T-helper 1 cell treated with Interleukin-12 subunit alpha and Interleukin-12 subunit beta and Interleukin-4 antibody, amounts not matched to agents 30 μg/mL and 1 μg/mL, for 36 hours (primary cell): Measurements from ENCODE around the gene LRRC43.

Source experiments
- H3K27ac Mint-ChIP-seq: one replicate; pipeline ENCODE4 v1.8.0; 2021; ENCODE audit warnings: mild to moderate bottlenecking, mixed read lengths
- H3K27me3 Mint-ChIP-seq: one replicate; pipeline ENCODE4 v1.8.0; 2021; ENCODE audit warnings: low read depth, mixed read lengths
- H3K36me3 Mint-ChIP-seq: one replicate; pipeline ENCODE4 v1.8.0; 2021; ENCODE audit warnings: low read depth, mixed read lengths
- H3K4me1 Mint-ChIP-seq: one replicate; pipeline ENCODE4 v1.8.0; 2021; ENCODE audit warnings: low read depth, mixed read lengths
- H3K4me3 Mint-ChIP-seq: one replicate; pipeline ENCODE4 v1.8.0; 2021; ENCODE audit warnings: mild to moderate bottlenecking, moderate library complexity, mixed read lengths
- H3K9me3 Mint-ChIP-seq: one replicate; pipeline ENCODE4 v1.8.0; 2021; ENCODE audit warnings: mixed read lengths

Gene LRRC43

DNA sequence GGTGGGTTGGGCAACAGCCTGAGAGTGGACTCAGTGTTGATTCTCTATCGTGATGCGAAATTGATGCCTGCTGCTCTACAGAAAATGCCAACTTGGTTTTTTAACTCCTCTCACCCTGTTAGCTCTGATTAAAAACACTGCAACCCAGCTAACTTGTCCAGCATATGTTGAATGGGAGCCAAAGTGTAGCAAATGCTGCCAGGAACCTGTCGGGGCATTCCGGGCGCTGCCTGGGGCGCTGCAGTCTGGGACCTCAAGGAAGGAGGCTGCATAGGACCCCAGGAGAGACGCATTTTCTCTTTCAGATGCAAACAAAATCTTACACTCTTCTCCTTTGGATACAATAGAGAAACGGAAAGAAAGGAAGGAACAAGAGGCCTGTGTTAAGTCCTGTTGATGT, 24.5 kb downstream of the LRRC43 start:
- peaks cover 24% of the 10 kb centered on the region for H3K27me3 Mint-ChIP-seq
- H3K27ac Mint-ChIP-seq, result no peak overlapping the region
- no peaks in the 10 kb centered on the region for H3K9me3 Mint-ChIP-seq
- H3K4me1 Mint-ChIP-seq, result peaks cover 10% of the 10 kb centered on the region
- H3K36me3 Mint-ChIP-seq, result peaks cover 38% of the 10 kb centered on the region
- no peak overlapping the region for H3K4me3 Mint-ChIP-seq

DNA sequence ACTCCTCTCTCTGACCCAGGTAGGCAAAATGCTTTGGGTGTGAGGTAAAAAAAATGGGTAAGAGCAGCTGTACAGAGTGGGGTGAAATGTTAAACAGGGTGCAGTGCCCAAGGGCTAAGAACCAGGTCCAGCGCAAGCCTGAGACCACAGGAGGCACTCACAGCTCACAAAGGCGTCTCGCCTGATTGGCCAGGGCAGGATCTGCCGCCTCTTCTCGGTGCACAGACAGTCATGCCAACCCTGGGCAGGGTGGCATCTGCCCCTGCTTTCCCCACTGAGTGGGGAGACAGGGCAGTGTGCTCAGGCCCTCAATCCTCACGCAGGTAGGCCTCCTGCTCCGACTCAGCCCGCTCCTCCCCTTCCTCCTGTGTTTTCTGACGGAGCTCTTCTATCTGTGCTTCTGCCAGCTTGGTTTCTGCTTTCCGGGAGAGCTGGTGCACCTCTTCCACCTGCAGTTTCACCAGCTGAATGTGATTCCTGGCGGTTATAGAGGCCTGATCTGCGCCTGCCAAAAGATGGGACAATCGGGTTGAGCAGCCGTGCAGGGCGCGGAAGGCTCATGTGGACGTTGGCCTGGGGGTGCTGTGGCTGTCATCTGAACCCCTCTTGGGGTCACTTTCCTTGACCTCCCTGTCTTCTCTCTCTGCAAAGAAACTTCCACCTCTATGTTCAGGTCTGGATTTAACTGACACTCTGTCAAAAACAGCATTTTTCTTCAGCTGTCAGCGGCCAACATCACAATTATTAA, 25.3 kb downstream of the LRRC43 start:
- Mint-ChIP-seq H3K4me1 (peaks cover 8% of the 10 kb centered on the region), H3K9me3 (no peaks in the 10 kb centered on the region), H3K27ac (no peak overlapping the region), H3K36me3 (peaks cover 40% of the 10 kb centered on the region), H3K27me3 (peaks cover 16% of the 10 kb centered on the region), H3K4me3 (no peak overlapping the region)

DNA sequence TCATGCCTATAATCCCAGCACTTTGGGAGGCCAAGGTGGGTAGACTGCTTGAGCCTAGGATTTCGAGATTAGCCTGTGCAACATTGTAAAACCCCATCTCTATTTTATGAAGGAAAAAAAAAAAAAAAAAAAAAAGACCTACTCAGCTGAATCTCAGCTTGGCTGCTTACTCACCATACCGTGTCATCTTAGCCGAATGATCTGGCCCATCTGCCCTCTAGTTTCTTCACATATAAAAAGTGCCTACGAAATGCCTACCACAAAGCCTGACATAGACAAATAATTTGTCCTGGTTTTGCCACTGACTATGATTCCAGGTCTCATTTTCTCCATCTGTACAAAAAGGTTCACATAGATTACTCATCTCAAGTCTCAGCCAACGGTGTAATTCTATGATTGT, 32.8 kb downstream of the LRRC43 start:
- Mint-ChIP-seq H3K9me3 (no peaks in the 10 kb centered on the region), H3K36me3 (peaks cover 32% of the 10 kb centered on the region)

DNA sequence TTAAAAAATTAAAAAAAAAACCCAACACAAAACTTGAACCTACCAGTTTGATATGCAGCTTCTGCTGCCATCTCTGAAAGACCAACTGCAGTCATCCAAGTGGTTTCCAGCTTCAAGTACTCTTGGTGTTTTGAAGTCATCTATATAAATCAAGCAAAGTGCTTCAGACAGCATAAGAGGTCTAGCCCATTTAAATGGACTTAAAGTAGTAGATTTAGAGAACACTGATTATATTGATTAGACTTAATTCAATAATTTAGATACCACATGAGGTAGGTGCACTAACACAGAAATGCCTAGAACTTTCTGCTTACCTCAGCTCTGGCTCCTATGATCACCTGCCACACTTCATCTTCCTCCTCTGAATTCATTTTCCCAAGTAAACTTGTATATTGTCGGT, 33.5 kb downstream of the LRRC43 start:
- no peaks in the 10 kb centered on the region for H3K9me3 Mint-ChIP-seq
- H3K27ac Mint-ChIP-seq, result no peak overlapping the region
- peaks cover 32% of the 10 kb centered on the region for H3K36me3 Mint-ChIP-seq
- no peak overlapping the region for H3K4me3 Mint-ChIP-seq
- no peaks in the 10 kb centered on the region for H3K4me1 Mint-ChIP-seq
- H3K27me3 Mint-ChIP-seq, result no peaks in the 10 kb centered on the region

More for the DNA sequence above, 32.8 kb downstream of the LRRC43 start:
- Mint-ChIP-seq H3K4me1 (no peaks in the 10 kb centered on the region), H3K27me3 (no peaks in the 10 kb centered on the region), H3K27ac (no peak overlapping the region), H3K4me3 (no peak overlapping the region)

DNA sequence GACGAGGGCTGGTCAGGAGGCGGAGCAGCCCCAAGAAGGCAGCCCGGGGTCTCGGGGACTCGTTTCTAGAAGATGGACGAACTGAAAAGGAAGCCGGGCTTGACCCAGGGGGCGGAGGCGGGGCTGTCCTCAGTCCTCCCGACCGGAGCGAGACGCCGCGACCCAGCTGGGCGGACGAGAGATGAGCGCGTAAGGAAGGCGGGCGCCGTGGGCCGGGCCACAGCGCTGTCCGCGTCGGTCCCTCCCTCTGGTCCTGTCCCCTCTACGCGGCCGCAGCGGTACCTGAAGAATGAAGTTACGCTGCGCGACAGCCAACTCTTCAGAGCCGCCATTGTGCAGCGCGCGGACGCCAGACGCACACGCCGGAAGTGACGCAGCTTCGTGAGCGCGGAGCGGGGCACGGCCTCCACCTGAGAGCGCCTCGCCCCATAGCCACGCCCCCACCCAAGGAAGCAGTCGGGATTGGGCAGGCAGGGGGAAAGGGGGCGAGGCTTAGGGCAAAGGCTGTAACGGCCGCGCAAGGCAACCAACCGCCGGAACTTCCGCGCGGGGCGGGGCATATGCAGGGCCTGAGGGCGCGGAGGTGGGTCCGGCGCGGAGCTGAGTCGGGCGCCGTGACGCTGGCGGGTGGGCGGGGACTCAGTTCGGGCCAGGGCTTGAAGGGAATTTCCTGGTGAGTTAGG, 42.9 kb downstream of the LRRC43 start, which contains the start of gene DIABLO:
DIABLO (minus strand) TSS at position 370 of the 683 bp plus-strand sequence; CDS start at position 332, 38 bp downstream.
- Mint-ChIP-seq H3K36me3 (peaks cover 17% of the 10 kb centered on the region), H3K27ac (peak within 1 kb of the TSS; percentile 91), H3K27me3 (no peaks in the 10 kb centered on the region), H3K4me3 (peak within 1 kb of the TSS; percentile 91), H3K4me1 (peaks cover 25% of the 10 kb centered on the region), H3K9me3 (no peaks in the 10 kb centered on the region)

DNA sequence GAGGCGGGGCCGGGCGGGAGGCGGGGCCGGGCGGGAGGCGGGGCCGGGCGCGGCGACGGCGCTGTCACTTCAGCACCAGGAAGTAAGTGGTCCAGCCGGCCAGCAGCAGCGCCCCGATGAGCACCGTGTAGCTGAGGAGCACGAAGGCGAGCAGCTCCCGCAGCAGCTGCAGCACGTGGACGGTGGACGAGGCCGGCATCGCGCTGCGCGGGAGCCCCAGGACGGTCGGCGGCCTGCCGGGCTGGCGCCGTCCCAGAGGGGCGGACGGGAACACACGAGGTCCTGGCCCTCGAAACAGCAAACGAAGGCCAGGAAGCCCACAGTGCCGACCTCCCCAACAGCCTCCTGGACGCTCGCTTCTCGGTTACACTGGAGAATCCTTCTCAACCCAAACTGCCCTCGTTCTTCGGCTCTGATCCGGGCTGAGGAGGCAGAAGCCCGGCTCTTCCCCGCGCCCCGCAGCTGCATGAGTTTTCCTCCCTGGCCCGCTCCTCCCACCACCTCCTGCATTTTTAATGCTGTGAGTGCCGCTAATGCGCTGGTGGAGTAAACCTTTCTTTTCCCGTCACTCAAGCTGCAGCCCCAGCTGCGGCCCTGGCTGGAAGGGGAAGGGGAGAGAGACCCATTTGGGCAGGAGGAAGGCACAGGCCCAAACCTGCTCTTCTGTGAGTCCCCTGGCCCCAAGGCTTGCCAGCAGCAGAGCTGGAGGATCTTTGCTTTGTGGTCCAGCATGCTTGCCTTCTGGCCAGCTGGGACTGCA, 43.6 kb downstream of the LRRC43 start:
- peak overlapping the region; percentile 62 for H3K27ac Mint-ChIP-seq
- H3K4me3 Mint-ChIP-seq, result peak overlapping the region; percentile 75
- no peaks in the 10 kb centered on the region for H3K9me3 Mint-ChIP-seq
- peaks cover 25% of the 10 kb centered on the region for H3K4me1 Mint-ChIP-seq
- H3K36me3 Mint-ChIP-seq, result peaks cover 21% of the 10 kb centered on the region
- no peaks in the 10 kb centered on the region for H3K27me3 Mint-ChIP-seq

DNA sequence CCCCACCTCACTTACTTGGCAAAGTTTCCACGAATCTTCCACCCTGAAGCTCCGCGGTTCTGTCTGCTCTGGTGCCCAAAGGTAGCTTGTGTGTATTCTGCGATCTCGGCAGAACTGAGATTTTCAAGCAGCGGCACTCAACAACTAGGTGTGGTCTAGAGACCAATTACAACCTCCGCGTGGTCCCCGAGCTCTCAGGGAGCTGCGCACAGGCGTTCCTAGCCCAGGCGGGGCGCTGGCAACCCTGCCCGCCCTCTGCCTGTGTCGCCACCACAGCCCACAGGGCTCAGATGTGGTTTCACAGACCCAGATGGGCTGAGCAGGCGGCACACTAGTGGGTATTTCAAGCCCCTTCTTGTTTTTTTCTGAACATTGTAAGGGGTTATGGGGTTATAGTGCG, 44.4 kb downstream of the LRRC43 start:
- Mint-ChIP-seq H3K27me3 (no peaks in the 10 kb centered on the region), H3K4me1 (peaks cover 25% of the 10 kb centered on the region), H3K27ac (peak overlapping the region; percentile 63), H3K36me3 (peaks cover 23% of the 10 kb centered on the region), H3K9me3 (no peaks in the 10 kb centered on the region), H3K4me3 (peak overlapping the region; percentile 75)

DNA sequence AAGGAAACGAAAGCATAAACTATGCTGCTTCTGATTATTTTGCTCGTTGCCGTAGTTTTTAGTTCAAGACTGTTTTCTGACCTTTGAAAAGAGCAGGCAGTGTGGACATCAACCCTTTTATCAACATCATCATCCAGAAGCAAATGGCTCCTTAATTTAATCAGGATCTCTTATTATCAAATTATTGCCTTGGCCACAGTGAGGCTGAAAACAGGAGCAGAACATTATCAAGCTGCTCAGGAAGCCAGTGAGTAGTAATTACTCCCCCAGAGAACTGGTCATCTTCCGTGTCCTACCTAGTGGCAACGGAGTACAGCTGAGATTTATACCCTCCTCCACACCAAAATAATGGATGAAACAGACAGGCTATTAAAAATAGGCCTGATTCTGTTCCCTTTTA, 45.2 kb downstream of the LRRC43 start:
- H3K4me3 Mint-ChIP-seq, result peak overlapping the region; percentile 1
- peaks cover 23% of the 10 kb centered on the region for H3K4me1 Mint-ChIP-seq
- no peak overlapping the region for H3K27ac Mint-ChIP-seq
- H3K36me3 Mint-ChIP-seq, result peaks cover 21% of the 10 kb centered on the region
- no peaks in the 10 kb centered on the region for H3K9me3 Mint-ChIP-seq
- H3K27me3 Mint-ChIP-seq, result no peaks in the 10 kb centered on the region

DNA sequence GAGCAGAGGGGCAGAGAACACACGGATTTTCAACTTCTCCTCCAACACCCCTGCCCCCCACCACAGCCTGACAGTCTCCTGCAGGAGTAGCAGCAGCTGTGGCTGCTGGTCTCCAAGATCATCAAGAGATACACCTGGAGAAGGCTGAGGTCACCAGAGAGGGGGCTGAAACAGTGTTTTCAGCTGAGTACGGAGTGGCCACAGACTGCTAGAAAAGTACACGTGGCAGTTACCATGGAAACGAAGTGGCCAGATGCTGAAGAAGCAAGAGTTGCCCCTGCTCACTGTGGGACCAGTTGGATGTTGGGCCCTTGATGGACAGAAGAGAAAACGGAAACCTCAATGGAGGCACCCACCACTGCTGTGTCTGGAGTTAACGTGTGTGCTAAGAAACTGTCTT, 47.9 kb downstream of the LRRC43 start:
- H3K9me3 Mint-ChIP-seq, result no peaks in the 10 kb centered on the region
- no peak overlapping the region for H3K4me3 Mint-ChIP-seq
- H3K4me1 Mint-ChIP-seq, result peaks cover 8% of the 10 kb centered on the region
- no peak overlapping the region for H3K27ac Mint-ChIP-seq
- peaks cover 16% of the 10 kb centered on the region for H3K36me3 Mint-ChIP-seq
- H3K27me3 Mint-ChIP-seq, result no peaks in the 10 kb centered on the region

DNA sequence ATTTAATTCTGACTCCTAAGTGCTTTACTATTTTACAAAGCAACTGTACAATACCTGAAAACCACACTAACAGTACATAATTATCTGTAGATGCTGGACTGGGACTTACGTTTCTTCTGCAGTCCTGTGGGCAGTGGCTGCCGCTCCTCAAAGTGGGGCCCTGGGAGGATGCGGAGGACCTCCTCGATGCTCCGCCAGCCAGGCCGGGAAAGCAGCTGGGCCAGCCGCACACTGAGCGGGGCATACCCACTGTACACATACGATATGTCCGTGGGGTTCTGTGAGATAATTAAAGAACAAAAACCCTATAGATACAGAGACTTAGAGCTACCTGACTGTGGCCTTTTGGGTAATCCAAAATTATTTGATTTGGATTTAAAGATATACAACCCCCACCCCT, 49.8 kb downstream of the LRRC43 start:
- no peaks in the 10 kb centered on the region for H3K9me3 Mint-ChIP-seq
- peaks cover 2% of the 10 kb centered on the region for H3K4me1 Mint-ChIP-seq
- no peak overlapping the region for H3K27ac Mint-ChIP-seq
- H3K4me3 Mint-ChIP-seq, result no peak overlapping the region
- no peaks in the 10 kb centered on the region for H3K27me3 Mint-ChIP-seq
- peaks cover 21% of the 10 kb centered on the region for H3K36me3 Mint-ChIP-seq

DNA sequence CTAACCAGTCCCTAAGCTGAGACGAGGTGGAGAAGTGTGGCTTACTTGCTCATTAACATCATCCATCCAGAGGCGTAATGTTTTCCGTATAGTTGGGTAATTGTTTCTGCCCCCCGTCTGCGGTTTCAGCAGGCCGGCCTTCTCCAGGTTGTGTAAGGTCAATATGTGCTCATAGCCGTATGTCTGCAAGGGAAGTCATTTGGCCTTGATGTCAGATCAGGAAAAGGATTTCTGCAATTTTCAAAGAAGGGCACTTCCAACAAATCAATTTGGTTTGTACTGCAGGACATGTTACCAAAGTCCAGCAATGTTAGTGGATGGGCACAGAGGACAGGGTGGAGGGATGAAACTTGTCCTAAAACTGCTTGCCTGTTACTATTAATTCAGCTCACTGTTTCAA, 52.8 kb downstream of the LRRC43 start:
- Mint-ChIP-seq H3K9me3 (no peaks in the 10 kb centered on the region), H3K4me1 (no peaks in the 10 kb centered on the region), H3K36me3 (peaks cover 33% of the 10 kb centered on the region), H3K27ac (no peak overlapping the region), H3K4me3 (no peak overlapping the region), H3K27me3 (no peaks in the 10 kb centered on the region)

DNA sequence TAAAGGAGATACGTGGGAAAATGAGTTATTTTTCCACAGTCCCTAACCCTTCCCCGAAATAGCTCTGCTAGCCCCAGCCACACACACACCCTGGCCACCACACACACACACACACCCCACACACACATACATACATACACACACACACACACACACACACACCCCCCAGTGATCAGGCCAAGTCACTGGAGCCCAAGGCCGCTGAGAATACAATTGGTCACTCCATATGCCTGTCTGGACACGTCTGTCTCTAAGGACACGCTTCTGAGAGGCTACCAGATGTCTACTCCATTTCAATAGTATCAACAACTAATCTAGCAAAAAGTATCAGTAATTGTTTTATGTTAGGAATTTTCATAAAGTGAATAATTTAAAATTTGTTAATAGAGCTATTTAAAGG, 55.9 kb downstream of the LRRC43 start:
- H3K36me3 Mint-ChIP-seq, result peaks cover 26% of the 10 kb centered on the region
- peaks cover 3% of the 10 kb centered on the region for H3K4me1 Mint-ChIP-seq
- no peak overlapping the region for H3K4me3 Mint-ChIP-seq
- H3K9me3 Mint-ChIP-seq, result no peaks in the 10 kb centered on the region
- H3K27ac Mint-ChIP-seq, result no peak overlapping the region
- H3K27me3 Mint-ChIP-seq, result no peaks in the 10 kb centered on the region

DNA sequence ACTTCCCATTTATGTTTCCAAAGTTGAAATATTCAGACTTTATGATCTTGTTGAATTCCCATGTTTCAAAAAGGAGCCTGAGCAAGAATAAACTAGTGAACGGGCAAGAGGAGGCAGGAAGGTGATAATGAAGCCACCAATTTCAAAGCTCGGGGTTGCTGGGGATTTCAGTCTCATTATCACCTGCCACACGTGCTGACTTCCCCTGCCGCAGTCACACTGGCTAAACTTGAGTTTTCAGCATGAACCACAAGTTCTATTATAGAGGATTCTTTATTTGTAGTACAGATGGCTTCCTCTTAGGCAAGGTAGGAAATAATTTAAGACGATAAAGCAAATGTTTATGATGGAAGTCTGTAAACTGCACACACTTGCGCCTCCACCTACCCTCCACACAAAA, 61.0 kb downstream of the LRRC43 start:
- Mint-ChIP-seq H3K36me3 (peaks cover 15% of the 10 kb centered on the region), H3K27me3 (no peaks in the 10 kb centered on the region), H3K4me3 (peak overlapping the region; percentile 75), H3K9me3 (no peaks in the 10 kb centered on the region), H3K4me1 (peaks cover 16% of the 10 kb centered on the region), H3K27ac (peak overlapping the region; percentile 90)

DNA sequence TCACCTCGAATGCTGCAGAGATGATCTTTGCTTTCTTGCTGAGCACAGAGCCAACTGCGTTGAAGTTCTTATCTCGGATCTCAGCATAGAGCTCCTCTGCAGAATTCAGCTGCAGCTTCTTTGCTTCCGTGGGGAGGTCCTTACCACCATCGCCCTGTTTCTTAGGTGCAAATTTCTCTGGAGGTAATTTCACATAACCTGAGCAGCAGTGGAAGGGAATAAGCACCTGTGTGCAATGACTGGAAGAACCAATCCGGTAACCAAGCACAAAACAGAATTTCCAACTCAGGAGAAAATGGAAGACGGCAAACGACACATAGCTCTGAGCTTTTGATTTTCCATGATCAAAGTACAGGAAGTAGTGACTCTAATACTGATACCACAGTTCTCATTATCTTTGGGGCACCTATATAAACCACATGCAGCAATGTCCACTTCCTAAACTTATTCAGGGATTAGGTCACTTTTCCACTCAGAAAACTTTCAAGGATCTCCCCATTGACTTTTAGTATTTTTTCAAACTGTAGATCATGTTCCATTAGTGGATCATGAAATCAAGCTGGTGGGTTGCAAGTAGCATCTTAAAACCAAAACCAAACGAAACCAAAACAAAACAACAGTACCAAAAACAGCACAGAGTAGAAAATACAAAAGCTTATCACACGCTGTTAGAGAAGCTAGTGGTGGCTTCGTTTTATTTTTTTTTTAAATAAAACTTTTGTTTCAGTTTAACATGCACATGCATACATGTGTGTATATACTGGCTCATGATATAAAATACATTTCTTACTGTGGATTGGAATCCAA, 61.8 kb downstream of the LRRC43 start:
- H3K27ac Mint-ChIP-seq, result peak overlapping the region; percentile 90
- peak overlapping the region; percentile 75 for H3K4me3 Mint-ChIP-seq
- peaks cover 21% of the 10 kb centered on the region for H3K36me3 Mint-ChIP-seq
- H3K4me1 Mint-ChIP-seq, result peaks cover 16% of the 10 kb centered on the region
- H3K9me3 Mint-ChIP-seq, result no peaks in the 10 kb centered on the region
- no peaks in the 10 kb centered on the region for H3K27me3 Mint-ChIP-seq
